ENCODE measurements around the gene ADAMTS6.
"Not testable (repeated sequence)": the region's sequence is repeated elsewhere in the genome, so short reads cannot be mapped to it uniquely, and the experiment has no call there.

Gene ADAMTS6

GRCh38 chr5:65474130-65474711, 7.5 kb downstream of the ADAMTS6 start:
- no peak for DNase-seq

DNA sequence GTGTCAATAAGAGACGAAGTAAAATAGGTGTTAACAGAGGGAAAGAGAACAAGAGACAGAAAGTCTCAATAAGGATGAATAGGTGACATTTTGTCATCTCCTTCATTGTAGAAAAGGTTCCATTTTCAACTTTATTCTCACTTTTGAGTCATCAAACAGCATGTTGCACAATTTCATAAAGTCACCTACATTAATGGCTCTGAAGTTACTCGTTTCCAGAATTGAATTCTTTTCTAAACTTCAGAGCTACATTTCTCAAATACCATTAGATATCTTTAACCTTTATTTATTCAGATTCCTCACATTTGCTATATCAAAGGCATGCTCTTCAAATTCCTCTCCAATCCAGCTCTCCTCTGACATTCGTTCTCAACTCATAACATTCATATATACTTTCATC, 13.1 kb downstream of the ADAMTS6 start:
- no peak for DNase-seq

DNA sequence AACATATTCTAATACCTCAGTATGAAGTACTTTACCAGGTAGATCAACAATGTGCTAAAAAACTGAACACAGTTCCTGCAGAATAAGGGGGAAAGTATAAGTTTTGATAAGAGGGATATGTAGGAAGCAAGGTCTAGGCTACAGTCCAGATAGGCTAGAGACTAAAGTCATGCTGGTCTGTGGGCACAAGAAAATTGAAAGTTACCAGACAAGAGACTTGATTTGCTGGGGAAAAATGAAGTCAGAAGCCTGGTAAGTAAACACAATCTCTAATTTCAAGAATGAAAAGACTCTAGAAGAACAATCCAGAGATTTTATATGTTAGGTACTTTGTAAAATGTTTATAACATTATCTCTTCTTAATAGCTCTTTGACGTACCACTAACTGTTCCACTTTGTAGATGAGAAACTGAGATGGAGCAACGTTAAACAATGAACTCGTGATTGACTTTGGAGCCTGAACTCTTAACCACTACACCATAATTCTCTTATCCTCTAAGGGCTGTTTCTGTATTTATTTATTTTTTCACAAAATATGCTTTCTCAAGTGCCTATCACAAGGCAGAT, 19.5 kb downstream of the ADAMTS6 start:
- no peak for DNase-seq

DNA sequence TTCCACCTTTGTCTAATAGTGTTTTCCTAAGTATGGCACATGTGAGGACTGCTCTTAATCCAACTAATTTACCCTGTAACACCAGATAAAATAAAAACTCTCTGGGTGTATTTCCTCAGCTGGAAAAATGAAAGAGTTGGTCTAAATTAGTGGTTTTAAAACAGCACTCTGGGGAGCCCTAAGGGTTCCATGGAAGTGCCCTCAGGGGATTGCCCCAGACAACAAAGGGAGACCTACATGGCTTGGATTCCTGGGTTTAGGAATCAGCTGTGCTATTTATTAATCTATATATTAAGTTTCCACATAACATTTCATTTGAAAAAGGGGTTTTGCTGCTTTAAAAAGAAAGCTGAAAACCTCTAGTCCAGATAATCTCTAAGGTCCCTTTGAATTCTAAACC, 20.2 kb downstream of the ADAMTS6 start:
- DNase-seq = no peak

DNA sequence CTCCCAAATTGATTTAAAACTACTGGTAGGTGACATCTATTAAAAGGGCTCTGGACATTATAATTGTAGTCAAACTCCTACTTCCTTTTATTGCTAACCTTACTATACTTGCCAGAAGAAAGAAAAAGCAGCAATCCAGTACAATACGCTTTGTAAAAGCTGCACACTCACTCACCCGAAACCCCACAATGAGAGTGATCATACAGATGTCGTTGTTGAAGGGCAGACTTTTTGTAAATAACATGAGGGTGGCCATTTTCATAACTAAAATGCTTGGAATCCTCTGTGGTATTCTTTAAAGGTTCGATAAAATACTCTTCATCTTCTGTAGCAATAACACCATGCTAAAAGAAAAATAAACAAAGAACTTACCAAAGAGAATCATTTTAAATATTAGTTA, 21.7 kb downstream of the ADAMTS6 start:
- DNase-seq = no peak

DNA sequence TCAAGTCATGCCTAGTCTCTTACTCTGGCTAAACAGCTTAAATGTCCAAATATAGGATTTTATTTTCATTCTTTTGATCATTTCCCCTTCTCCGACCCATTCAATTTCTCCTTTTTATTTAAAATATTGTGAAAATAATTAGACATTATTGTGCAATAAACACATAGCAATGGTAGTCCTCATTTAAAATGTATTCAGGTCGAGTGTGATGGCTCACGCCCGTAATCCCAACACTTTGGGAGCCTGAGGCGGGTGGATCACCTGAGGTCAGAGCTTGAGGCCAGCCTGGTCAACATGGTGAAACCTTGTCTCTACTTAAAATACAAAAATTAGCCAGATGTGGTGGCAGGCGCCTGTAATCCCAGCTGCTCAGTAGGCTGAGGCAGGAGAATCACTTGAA, 26.7 kb downstream of the ADAMTS6 start:
- no peak for DNase-seq

DNA sequence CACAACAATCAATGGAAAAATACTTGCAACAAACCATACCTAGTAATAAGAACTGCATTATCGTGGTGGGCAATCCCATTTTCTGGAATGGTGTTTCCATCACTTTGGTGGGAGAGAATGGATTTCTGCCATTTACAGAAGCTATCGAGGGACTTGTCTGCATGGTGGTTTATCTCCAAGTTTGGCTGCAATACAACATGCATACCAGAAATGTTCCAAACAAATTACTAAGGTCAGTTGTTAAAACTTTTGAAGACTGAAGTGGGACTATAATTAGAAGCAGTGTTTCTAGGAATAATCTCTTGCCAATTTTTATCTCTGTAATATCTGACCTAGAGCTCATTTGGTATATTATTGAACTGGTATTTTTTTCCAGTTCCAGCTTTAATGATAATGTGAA, 30.3 kb downstream of the ADAMTS6 start:
- no peak for DNase-seq

- DNase-seq = no peak
Observed at GRCh38 chr5:65446682-65447081, 35.0 kb downstream of the ADAMTS6 start.

GRCh38 chr5:65441800-65442199, 39.9 kb downstream of the ADAMTS6 start:
- DNase-seq = no peak

- DNase-seq = no peak
Observed at GRCh38 chr5:65440456-65440855, 41.3 kb downstream of the ADAMTS6 start.

DNA sequence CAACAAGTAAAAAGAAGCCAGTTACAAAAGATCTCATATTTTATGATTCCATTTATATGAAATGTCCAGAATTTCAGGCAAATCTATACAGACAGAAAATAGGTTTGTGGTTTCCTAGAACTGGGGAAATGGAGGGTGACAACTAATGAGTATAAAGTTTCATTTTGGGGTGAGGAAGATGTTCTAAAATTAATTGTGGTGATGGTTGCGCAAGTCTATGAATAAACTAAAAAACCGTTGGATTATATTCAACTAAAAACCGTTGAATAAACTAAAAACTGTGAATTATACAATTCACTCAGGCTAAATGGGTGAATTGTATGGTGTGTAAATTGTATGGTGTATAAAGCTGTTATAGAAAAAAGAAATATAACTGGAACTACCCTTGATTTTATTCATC, 47.6 kb downstream of the ADAMTS6 start:
- no peak for DNase-seq

GRCh38 chr5:65426656-65427055, 55.1 kb downstream of the ADAMTS6 start:
- no peak for DNase-seq

DNA sequence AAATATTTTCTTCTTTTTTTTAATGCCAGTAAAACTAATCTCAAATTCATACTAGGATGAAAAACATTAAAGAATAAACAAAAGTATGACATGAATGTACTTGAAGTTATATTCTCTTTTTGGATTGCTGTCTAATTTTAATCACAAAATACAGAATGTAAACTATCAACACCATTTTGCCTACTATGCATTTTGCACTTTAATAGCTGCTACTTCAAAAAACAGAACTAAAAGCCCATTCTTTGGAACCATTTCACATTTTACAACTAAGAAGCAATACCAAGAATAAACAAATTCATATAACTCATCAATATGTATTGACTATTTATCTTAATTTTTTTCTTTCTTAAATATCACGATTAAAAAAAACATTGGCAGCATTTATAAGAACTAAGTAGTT, 58.1 kb downstream of the ADAMTS6 start:
- no peak for DNase-seq

- no peak for DNase-seq
Observed at GRCh38 chr5:65418661-65419060, 63.1 kb downstream of the ADAMTS6 start.

DNA sequence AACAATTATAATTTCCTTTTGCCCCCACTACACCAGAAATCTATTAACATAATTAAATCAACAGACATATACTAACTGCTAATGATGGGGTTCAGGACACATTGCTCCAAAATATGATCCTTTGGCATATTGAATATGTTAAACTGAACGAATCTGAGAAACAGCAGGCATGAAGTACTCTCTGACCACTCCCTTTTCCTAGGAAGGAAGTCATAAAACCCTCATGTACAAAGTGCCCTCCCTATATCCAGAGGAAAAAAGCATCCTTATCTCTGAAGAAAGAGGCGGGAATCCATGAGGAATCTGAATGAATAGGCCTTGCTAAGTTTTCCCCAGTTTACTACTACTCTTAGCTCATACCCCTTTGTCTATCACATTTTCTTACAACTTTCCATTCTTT, 67.9 kb downstream of the ADAMTS6 start:
- no peak for DNase-seq

DNA sequence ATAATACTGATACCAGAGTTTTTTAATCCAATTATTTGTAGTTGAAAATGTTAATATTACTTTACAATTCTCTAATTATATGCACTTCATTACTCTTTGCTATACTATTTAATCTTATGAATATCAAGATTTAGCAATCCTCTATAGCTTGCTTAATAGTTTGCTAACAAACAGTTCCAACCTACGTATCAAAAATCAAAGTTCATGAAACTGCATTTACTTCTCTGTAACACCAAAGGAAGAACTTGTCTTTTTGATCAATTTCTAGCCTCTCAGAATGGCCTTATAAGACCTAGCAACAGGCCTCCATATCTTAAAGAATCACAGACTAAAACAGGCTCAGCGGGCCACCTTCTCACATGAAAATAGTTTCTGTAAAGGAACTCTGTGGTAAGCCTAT, 68.9 kb downstream of the ADAMTS6 start:
- no peak for DNase-seq

GRCh38 chr5:65411356-65411755, 70.4 kb downstream of the ADAMTS6 start:
- no peak for DNase-seq

- no peak for DNase-seq
Observed at GRCh38 chr5:65395526-65396155, 86.1 kb downstream of the ADAMTS6 start.

- no peak for DNase-seq
Observed at GRCh38 chr5:65394087-65394486, 87.6 kb downstream of the ADAMTS6 start.

GRCh38 chr5:65391591-65391990, 90.1 kb downstream of the ADAMTS6 start:
- DNase-seq = no peak

- no peak for DNase-seq
Observed at GRCh38 chr5:65390208-65390607, 91.5 kb downstream of the ADAMTS6 start.

DNA sequence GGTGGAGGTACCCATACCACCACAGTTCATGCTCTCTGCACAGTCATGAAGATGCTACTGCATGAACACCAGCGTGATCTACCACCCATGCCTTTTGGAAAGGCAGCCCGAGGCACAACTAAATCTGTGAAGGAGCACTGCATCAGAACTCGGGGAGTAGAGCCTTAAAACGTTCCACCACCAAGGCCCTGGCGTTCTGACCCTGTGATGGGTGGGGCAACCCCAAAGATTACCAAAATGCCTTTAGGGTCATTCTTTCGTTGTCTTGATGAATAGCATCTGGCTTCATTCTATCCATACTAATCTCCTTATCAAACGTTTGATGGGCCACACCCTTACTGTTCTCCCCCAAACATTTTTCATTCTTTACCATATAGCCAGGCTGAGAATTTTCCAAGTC, 97.9 kb downstream of the ADAMTS6 start:
- DNase-seq = no peak

GRCh38 chr5:65382582-65382981, 99.1 kb downstream of the ADAMTS6 start:
- DNase-seq = no peak

DNA sequence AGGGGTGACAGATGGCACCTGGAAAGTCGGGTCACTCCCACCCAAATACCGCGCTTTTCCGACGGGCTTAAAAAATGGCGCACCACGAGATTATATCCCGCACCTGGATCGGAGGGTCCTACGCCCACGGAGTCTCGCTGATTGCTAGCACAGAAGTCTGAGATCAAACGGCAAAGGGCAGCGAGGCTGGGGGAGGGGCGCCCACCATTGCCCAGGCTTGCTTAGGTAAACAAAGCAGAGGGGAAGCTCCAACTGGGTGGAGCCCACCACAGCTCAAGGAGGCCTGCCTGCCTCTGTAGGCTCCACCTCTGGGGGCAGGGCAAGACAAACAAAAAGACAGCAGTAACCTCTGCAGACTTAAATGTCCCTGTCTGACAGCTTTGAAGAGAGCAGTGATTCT, 111.2 kb downstream of the ADAMTS6 start:
- not testable (repeated sequence) for DNase-seq

GRCh38 chr5:65366655-65367054, 115.1 kb downstream of the ADAMTS6 start:
- DNase-seq = no peak

Data from activated CD8-positive, alpha-beta memory T cell treated with anti-CD3 and anti-CD28 coated beads, Interleukin-2, amount 50 U/mL, for 4 hours (primary cell).